Measurements from ENCODE around the gene PIGU.
A peak's percentile ranks its signal among the peaks of the same experiment; 100 is the strongest.

Gene PIGU

GRCh38 chr20:34541264-34541901 lies 135.5 kb downstream of the PIGU start:
- peak in 3 of 10 donors; percentile 8 to 53 (median 43) for DNase-seq

GRCh38 chr20:34540596-34541263 lies 136.2 kb downstream of the PIGU start:
- DNase-seq = peak in 4 of 10 donors; percentile 11 to 62 (median 28)
- intact Hi-C loops (cut with DNase I) = no loop called here

More at GRCh38 chr20:34541264-34541901, 135.5 kb downstream of the PIGU start:
- intact Hi-C loops (cut with DNase I) = no loop called here

GRCh38 chr20:34539756-34540155 lies 137.1 kb downstream of the PIGU start:
- DNase-seq = peak in 3 of 10 donors; percentile 8 to 27 (median 12)
- intact Hi-C loops (cut with DNase I) = no loop called here

DNA sequence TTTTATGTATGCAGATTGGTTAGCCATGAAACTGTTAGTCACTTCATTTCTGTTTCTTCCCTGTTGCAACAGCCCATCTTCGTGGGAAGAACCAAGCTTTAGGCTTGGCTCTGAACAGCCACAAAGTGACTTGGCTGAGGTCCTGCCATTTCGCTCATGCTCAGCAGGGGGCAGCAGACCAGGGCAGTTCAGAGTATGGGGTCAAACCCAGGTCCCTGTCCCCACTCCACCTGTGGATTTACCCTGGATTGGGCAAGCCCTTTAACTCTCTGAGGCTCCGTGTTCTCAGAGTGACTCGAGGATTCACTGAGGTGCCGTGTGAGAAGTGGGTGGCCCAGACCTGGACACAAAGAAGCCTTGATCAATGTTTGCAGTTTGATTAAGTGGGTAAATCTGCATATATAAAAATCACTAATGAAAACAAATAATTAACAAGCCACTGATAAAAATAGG lies 138.2 kb downstream of the PIGU start:
- intact Hi-C loops (cut with DNase I) = no loop called here

GRCh38 chr20:34537651-34538050 lies 139.2 kb downstream of the PIGU start:
- intact Hi-C loops (cut with DNase I) = no loop called here
- peak in 3 of 10 donors; percentile 15 to 76 (median 54) for DNase-seq

More for the DNA sequence above, 138.2 kb downstream of the PIGU start:
- DNase-seq = peak in 6 of 10 donors; percentile 53 to 91 (median 74)

GRCh38 chr20:34536798-34537394 lies 140.0 kb downstream of the PIGU start:
- intact Hi-C loops (cut with DNase I) = no loop called here
- peak in 9 of 10 donors; percentile 54 to 96 (median 69) for DNase-seq

- intact Hi-C loops (cut with DNase I) = no loop called here
- DNase-seq = peak in 1 of 10 donors; percentile 11
Observed at GRCh38 chr20:34535857-34536256, 141.0 kb downstream of the PIGU start.

GRCh38 chr20:34535301-34535840 lies 141.5 kb downstream of the PIGU start:
- intact Hi-C loops (cut with DNase I) = no loop called here
- DNase-seq = peak in 5 of 10 donors; percentile 7 to 90 (median 61)

GRCh38 chr20:34534391-34535165 lies 142.3 kb downstream of the PIGU start:
- intact Hi-C loops (cut with DNase I) = no loop called here
- no peak for DNase-seq

DNA sequence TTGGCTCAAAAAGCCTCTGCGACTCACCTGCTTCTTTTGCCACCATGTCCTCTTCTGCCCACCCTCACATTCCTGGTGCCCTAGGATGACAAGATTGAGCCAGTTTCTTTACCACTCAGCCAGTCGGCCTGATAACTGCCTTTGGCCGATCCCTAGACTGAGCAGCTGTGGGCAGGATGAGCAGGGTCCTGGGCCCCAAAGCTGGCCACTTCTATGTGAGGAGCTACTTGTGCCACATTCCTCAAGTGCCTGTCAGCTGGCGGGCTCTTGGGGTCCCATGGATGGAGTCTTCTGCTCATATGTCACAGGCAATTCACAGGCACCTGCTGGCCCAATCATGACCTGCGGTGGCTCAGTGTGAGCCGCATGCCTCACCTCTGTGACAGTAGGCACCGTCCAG lies 144.1 kb downstream of the PIGU start:
- intact Hi-C loops (cut with DNase I) = no loop called here
- no peak for DNase-seq

GRCh38 chr20:34532320-34532719 lies 144.6 kb downstream of the PIGU start:
- intact Hi-C loops (cut with DNase I) = no loop called here
- DNase-seq = no peak

DNA sequence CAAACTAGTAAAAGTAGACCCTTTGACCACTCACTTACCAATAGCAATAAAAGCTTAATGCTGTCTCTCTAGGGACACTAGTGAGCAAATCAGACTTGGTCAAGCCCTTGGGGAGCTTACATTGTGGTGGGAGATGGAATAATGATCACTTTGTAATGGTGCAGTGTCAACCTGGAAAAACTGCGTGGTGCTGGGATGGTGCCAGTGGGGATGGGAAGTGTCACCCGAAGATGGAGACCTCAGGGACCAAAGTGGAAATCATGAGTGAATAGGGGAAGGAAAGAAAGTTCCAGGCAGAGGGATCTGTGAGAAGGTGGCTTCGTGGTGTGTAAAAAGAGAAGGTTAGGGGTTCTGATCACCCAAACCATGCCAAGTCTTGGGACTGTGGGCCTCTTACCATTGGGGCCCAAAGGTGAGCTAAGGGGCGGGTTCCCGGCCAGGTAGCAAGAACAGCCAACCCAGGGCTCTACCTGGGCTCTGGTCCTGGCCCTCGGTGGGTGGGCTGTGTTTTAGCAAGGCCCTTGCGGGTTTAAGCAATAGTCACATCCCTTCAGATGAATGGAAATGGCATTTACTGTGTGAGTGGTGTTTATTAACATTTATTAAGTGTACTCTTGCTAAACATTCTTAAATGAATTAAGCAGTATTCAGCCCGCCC lies 145.2 kb downstream of the PIGU start:
- intact Hi-C loops (cut with DNase I) = no loop called here
- DNase-seq = no peak

DNA sequence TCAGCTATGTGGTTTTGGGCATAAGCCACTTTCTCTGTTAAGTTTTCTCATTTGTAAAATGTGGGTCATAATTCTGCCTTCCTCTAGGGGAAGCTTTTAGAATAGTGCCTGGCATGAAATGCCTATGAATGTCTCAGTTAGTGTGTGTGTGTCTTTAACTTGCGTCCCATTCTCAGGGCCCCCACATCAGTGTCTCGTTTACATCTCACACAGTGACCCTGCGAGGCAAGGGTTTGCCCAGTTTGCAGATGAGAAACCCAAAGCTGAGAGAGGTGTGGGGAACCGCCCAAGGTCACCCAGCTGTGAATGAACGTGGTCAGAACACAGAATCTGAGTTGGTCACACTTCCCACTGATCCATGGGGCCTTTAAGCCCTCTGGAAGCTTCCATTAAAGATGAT lies 146.6 kb downstream of the PIGU start:
- intact Hi-C loops (cut with DNase I) = no loop called here
- DNase-seq = peak in 1 of 10 donors; percentile 52

GRCh38 chr20:34529742-34530141 lies 147.2 kb downstream of the PIGU start:
- intact Hi-C loops (cut with DNase I) = no loop called here
- DNase-seq = peak in 1 of 10 donors; percentile 69

DNA sequence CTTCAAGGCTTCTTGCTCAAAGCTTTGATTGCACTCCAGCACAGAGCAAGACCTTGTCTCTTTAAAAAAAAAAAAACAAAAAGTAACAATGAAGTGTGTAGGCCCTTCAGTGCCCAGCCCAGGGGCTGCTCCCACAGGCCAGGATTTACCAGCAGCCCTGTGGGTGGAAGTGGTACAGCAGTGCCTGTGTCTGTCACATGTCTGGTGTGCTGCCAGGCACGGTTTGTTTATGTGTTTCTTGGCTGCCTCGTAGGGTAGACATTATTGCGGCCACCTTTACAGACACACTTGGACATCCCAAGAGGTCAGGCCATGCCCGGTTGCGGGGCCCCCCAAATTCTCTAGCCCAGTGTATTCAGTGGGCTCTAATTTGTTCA lies 148.0 kb downstream of the PIGU start:
- intact Hi-C loops (cut with DNase I) = no loop called here
- DNase-seq = peak in 6 of 10 donors; percentile 38 to 91 (median 60)

DNA sequence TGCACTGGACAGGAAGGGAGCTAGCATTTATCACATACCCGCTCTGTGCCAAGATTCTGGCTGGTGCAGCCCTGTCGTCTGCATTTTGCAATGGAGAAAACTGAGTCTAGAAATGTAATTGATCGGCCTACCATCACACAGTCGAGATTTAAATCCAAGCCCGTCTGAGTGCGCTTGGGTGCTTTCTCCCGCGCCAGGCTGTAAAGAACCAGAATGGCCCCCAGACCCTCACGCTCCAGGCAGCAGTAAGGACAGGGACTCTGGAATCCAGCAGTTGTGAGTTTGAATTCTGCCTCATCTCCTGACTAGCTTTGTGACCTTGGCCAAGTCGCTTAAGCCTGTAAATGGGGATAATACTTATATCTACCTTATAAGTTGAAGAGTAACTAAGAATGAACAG lies 149.9 kb downstream of the PIGU start:
- DNase-seq = no peak
- intact Hi-C loops (cut with DNase I) = no loop called here

DNA sequence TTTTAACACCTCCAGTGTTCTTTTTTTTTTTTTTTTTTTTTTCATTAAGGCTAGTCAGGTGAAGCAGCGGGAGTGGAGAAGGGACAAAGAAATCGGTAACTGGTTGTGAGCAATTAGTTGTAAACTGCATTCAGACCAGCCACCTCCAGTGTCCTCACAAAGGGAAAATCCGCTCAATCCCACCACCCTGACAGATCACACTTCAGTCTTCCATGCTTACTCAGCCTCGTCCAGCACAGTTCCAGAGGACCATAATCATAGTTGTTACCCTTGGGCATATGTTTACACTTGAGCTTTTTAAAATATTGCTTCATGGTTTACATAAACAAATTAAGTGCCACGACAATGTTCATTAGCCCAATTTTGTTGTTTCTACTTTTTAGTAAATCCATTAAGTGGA lies 150.4 kb downstream of the PIGU start:
- no peak for DNase-seq
- intact Hi-C loops (cut with DNase I) = no loop called here

DNA sequence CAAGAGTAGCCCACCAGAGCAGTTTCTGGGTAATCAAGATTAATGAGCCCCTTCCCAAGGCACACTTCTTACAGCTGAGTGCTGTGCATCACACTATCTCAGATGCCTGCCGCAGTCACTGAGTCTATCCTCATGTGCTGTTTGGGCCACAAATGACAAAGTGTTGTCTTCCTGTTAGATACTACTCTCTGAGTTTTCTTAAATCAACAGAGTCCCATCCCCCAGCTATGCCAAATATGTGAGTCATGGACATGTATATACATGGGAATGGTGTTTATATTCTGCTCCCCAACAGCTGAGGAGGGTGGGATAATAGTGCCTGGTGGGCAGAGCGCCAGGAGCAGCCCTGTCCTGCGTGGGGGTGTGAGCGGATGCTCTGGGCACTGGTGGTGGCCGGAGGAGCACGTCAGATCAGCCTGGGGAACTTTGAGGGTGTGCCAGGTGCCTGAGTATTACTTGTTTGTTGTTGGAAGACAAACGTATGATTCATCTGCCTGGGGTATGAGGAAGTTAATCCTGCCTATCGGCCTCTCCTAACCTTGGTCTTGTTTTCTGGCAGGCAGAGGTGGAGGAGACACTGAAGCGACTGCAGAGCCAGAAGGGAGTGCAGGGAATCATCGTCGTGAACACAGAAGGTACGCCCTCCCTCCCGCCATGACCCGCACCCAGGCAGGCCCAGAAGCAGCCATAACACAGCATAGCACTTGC lies 151.0 kb downstream of the PIGU start:
- DNase-seq = peak in 5 of 10 donors; percentile 22 to 85 (median 49)
- intact Hi-C loops (cut with DNase I) = no loop called here

- DNase-seq = no peak
- intact Hi-C loops (cut with DNase I) = no loop called here
Observed at GRCh38 chr20:34525342-34525708, 151.6 kb downstream of the PIGU start.

All from posterior cingulate gyrus (tissue), 11 donors.